ENCODE results near the gene QKI. TPM values are rescaled to one million over a fixed set of nuclear protein-coding genes. Genes with fewer than 3 reads are reported as not detected.

Gene QKI
- total and polyA plus RNA-seq, 2 donors (not counting 3 experiments of a cell fraction or from before 2014, with no cell fraction given): 178 to 232 TPM

DNA sequence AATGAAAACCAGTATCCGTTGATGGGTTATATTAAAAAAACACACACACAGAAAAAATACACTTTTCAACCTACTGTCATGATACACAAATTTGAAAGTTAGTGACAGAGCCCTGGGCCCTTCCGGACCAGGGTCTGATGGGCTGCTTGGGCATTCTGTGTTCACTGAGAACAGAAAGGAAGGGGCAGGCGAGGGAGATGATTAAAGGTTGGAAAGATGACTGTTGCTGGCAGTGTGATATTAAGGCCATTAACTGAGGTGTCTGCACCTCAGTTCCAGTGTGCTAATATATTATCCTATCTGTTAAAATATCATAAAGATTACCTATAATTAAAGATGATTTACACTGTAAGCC, 18.7 kb upstream of the QKI start:
- Histone ChIP-seq H3K9me1 (replicated peaks; ENCODE audit: control insufficient read depth, extremely low read depth, insufficient read depth, low read length) (no peaks in the 10 kb centered on the region), H3K27ac (ENCODE audit: insufficient read depth, low read depth, low read length) (no peak overlapping the region), H3K27me3 (ENCODE audit: control insufficient read depth in 2 of 2, insufficient read depth in 2 of 2, low read length in 2 of 2) (no peaks in the 10 kb centered on the region), H3K9ac (replicated peaks; ENCODE audit: extremely low read depth, insufficient read depth, low read length) (no peak overlapping the region), H3K9me3 (replicated peaks; ENCODE audit: control insufficient read depth, insufficient read depth, low read length) (no peaks in the 10 kb centered on the region), H3K4me3 (replicated peaks in 1 of 3; ENCODE audit: insufficient read depth in 1 of 3, low read depth in 1 of 3, low read length in 3 of 3) (no peak overlapping the region), H3K4me2 (ENCODE audit: insufficient read depth, low read length) (no peak overlapping the region), H2AFZ (ENCODE audit: low read depth, low read length) (no peak overlapping the region), H3K4me1 (ENCODE audit: control insufficient read depth, extremely low read depth, insufficient read depth, low read length) (peaks cover 20% of the 10 kb centered on the region), H4K20me1 (replicated peaks; ENCODE audit: control insufficient read depth, extremely low read depth, insufficient read depth, low read length) (no peaks in the 10 kb centered on the region), H3K79me2 (ENCODE audit: control insufficient read depth, insufficient read depth, low read length) (no peaks in the 10 kb centered on the region), H3K36me3 (ENCODE audit: control insufficient read depth in 2 of 2, extremely low read depth in 1 of 2, insufficient read depth in 2 of 2, low read length in 2 of 2) (no peaks in the 10 kb centered on the region)
- DNase-seq (ENCODE audit: low read depth, low spot score) (no peak), FAIRE-seq (no peak)
- intact Hi-C loops (cut with micrococcal nuclease): loop anchor here (2.0 kb wide), 1 partner anchor 17 kb away; no protein-coding TSS in a partner anchor
- BruUV-seq (replicated peaks): no TSS peak
- dilution Hi-C loops (cut with MboI; ENCODE audit: extremely low pct_ligation_motif_present, low sequenced_read_pairs): no loop called here
- TF ChIP-seq, protein P1, sequence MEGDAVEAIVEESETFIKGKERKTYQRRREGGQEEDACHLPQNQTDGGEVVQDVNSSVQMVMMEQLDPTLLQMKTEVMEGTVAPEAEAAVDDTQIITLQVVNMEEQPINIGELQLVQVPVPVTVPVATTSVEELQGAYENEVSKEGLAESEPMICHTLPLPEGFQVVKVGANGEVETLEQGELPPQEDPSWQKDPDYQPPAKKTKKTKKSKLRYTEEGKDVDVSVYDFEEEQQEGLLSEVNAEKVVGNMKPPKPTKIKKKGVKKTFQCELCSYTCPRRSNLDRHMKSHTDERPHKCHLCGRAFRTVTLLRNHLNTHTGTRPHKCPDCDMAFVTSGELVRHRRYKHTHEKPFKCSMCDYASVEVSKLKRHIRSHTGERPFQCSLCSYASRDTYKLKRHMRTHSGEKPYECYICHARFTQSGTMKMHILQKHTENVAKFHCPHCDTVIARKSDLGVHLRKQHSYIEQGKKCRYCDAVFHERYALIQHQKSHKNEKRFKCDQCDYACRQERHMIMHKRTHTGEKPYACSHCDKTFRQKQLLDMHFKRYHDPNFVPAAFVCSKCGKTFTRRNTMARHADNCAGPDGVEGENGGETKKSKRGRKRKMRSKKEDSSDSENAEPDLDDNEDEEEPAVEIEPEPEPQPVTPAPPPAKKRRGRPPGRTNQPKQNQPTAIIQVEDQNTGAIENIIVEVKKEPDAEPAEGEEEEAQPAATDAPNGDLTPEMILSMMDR (IDR thresholded peaks at IDR 0.05; ENCODE audit: extremely low read depth in 1 of 2, insufficient read depth in 1 of 2, low read depth in 1 of 2, low read length in 2 of 2): no peak
- TF ChIP-seq POLR2A (IDR thresholded peaks at IDR 0.05; ENCODE audit: low read depth, low read length) (no peak), GATA2 (IDR thresholded peaks at IDR 0.05; ENCODE audit: insufficient read depth, insufficient read length, low read depth, low read length) (no peak), POLR2AphosphoS5 (IDR thresholded peaks at IDR 0.05; ENCODE audit: insufficient read depth, low read depth, low read length) (no peak), FOS (IDR thresholded peaks at IDR 0.05; ENCODE audit: borderline replicate concordance, insufficient read depth, low read length) (no peak), MAX (IDR thresholded peaks at IDR 0.05; ENCODE audit: insufficient read depth, insufficient read length) (no peak), JUN (IDR thresholded peaks at IDR 0.05; ENCODE audit: borderline replicate concordance, insufficient read depth, insufficient read length, low read depth) (no peak), MYC (IDR thresholded peaks at IDR 0.05; ENCODE audit: low read depth, low read length) (no peak), EZH2 (IDR thresholded peaks at IDR 0.05; ENCODE audit: borderline replicate concordance, low read depth, low read length, severe bottlenecking) (no peak)
- ChIA-PET CTCF (no interaction called here), POLR2A (no interaction called here)

Measured in endothelial cell of umbilical vein (primary cell).